Measurements from ENCODE around the gene GNPAT. TPM values are rescaled to one million over a fixed set of nuclear protein-coding genes. Genes with fewer than 3 reads are reported as not detected.

Gene GNPAT
- total RNA-seq, 1 experiment from 2014 or later, result 52.7 TPM

GRCh38 chr1:231322880-231323530 lies 82.0 kb downstream of the GNPAT start:
- H3K27ac Mint-ChIP-seq (ENCODE audit: unreplicated experiment), result no peak overlapping the region
- CTCF ChIA-PET, result no interaction called here
- DNase-seq, result no peak
- no peaks in the 10 kb centered on the region for H3K27me3 Mint-ChIP-seq (ENCODE audit: unreplicated experiment)
- TF ChIP-seq CTCF (IDR thresholded peaks at IDR 0.05; ENCODE audit: unreplicated experiment), result peak; percentile 32
- intact Hi-C loops (cut with micrococcal nuclease; ENCODE audit: unreplicated experiment), result loop anchor here (10.0 kb wide), 1 partner anchor 348 kb away; the partner anchor contains the start of genes ARV1 and TTC13
- no TSS peak for BruUV-seq (replicated peaks)
- no peak overlapping the region for H3K4me3 Mint-ChIP-seq (ENCODE audit: low read depth, unreplicated experiment)
- no peaks in the 10 kb centered on the region for H3K4me1 Mint-ChIP-seq (ENCODE audit: low read depth, unreplicated experiment)
- H3K36me3 Mint-ChIP-seq (ENCODE audit: insufficient read depth, unreplicated experiment), result no peaks in the 10 kb centered on the region
- no peaks in the 10 kb centered on the region for H3K9me3 Mint-ChIP-seq (ENCODE audit: low read depth, unreplicated experiment)

- H3K9me3 Mint-ChIP-seq (ENCODE audit: low read depth, unreplicated experiment), result no peaks in the 10 kb centered on the region
- H3K4me1 Mint-ChIP-seq (ENCODE audit: low read depth, unreplicated experiment), result no peaks in the 10 kb centered on the region
- DNase-seq, result no peak
- CTCF ChIA-PET, result no interaction called here
- no peaks in the 10 kb centered on the region for H3K27me3 Mint-ChIP-seq (ENCODE audit: unreplicated experiment)
- no peak overlapping the region for H3K27ac Mint-ChIP-seq (ENCODE audit: unreplicated experiment)
- intact Hi-C loops (cut with micrococcal nuclease; ENCODE audit: unreplicated experiment), result loop anchor here (10.0 kb wide), 1 partner anchor 350 kb away; the partner anchor contains the start of genes ARV1 and TTC13
- TF ChIP-seq CTCF (IDR thresholded peaks at IDR 0.05; ENCODE audit: unreplicated experiment), result no peak
- no peaks in the 10 kb centered on the region for H3K36me3 Mint-ChIP-seq (ENCODE audit: insufficient read depth, unreplicated experiment)
- no peak overlapping the region for H3K4me3 Mint-ChIP-seq (ENCODE audit: low read depth, unreplicated experiment)
- no TSS peak for BruUV-seq (replicated peaks)
Observed at GRCh38 chr1:231324660-231325059, 83.6 kb downstream of the GNPAT start.

DNA sequence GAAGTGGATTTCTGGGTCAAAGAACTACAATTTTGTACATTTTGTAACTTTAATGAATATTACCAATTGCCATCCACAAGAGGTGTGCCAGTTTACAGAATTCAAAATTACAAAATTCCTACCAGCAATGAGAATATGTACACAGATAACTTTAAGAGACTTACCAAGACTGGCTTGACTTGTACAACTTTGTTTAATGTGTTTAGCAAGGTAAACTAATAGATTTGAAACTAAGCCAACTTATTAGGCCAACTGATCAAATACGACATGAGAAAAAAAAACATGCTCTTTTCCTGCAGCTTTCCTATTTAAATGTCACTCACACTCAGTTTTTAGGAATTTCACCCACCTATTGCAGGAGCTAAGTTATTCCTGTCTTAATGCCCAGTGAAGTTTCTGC lies 85.2 kb downstream of the GNPAT start:
- no peak for DNase-seq
- Mint-ChIP-seq H3K9me3 (ENCODE audit: low read depth, unreplicated experiment) (no peaks in the 10 kb centered on the region), H3K36me3 (ENCODE audit: insufficient read depth, unreplicated experiment) (no peaks in the 10 kb centered on the region), H3K4me3 (ENCODE audit: low read depth, unreplicated experiment) (no peak overlapping the region), H3K4me1 (ENCODE audit: low read depth, unreplicated experiment) (no peaks in the 10 kb centered on the region), H3K27me3 (ENCODE audit: unreplicated experiment) (no peaks in the 10 kb centered on the region), H3K27ac (ENCODE audit: unreplicated experiment) (no peak overlapping the region)
- intact Hi-C loops (cut with micrococcal nuclease; ENCODE audit: unreplicated experiment), result loop anchor here (10.0 kb wide), 1 partner anchor 351 kb away; the partner anchor contains the start of genes ARV1 and TTC13
- no TSS peak for BruUV-seq (replicated peaks)
- TF ChIP-seq CTCF (IDR thresholded peaks at IDR 0.05; ENCODE audit: unreplicated experiment), result no peak
- CTCF ChIA-PET, result interaction anchor here (0.9 kb wide), 1 partner anchor 8 kb away, joined by 3 read pairs; no protein-coding TSS in a partner anchor

Other genes starting within 250 kb of the GNPAT start
- 12.3 and 16.8 TPM in 2 replicates for gene FAM89A, start 201.0 kb upstream of the GNPAT start, total RNA-seq (2022)
- gene TRIM67, start 79.2 kb upstream of the GNPAT start, total RNA-seq (2022), result 0.09 and 0.15 TPM in 2 replicates
- 24.5 and 26.2 TPM in 2 replicates for gene EXOC8, start 96.6 kb downstream of the GNPAT start, total RNA-seq (2022)
- gene SPRTN, start 97.1 kb downstream of the GNPAT start, total RNA-seq (2022), result 17.4 and 19.7 TPM in 2 replicates
- gene EGLN1, start 181.1 kb downstream of the GNPAT start, total RNA-seq (2022), result 33.3 and 34.9 TPM in 2 replicates